LNCaP clone FGC (cell line): ENCODE results near the gene MAST1.

ENCODE experiments used
- DNase-seq: peaks from one replicate; pipeline ENCODE4 v3.0.0-alpha.2; 2011; ENCODE audit warnings: low read depth
- H3K4me3 ChIP-seq: 2 replicates; pipeline ENCODE4 v1.5.1; 2011; ENCODE audit warnings: mild to moderate bottlenecking, low read depth, low read length, control low read depth
- TF ChIP-seq, protein P1 (sequence below): IDR thresholded peaks from 2 replicates; pipeline ENCODE4 v1.5.1; 2012; ENCODE audit warnings: mild to moderate bottlenecking; ENCODE audit not compliant: control insufficient read depth, insufficient read depth; ENCODE audit errors: extremely low read depth

Gene MAST1

DNA sequence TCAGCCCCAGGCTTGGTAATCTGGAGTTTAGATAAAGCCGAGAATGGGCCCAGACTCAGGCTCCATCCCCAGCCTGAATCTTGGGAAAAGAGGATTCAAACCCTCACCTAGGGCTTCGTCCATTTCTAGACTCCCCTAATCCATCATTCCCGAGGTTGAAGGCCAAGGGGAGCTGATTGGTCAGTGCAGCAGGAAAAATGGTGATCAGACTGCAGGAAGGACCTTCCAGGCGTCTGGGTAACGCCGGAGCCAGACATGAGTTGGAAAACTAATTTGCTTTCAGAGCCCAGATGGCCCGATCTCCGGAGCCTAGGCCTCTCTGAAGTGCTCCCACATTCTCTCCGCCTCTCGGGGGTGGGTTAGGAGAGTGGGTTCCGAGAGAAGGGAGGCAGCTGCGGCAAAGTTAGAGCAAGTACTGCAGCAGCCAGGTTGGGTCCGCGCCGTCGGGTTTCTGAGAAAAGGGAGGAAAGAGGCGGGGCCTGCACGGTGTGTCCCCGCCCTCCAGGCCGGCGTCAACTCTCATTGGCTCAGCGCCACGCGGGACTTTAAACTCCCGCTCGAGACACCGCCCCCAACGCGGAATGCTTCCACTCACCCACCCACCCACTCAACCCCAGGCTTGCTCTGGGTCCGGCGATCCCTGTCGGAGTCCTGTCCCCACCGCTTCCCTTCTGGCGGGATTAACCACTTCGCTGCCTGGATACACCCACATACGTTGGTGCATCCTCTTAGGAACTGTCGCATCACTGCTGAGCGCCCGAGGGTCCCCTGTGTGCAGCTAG, 3.1 kb upstream of the MAST1 start:
- TF ChIP-seq, protein P1, sequence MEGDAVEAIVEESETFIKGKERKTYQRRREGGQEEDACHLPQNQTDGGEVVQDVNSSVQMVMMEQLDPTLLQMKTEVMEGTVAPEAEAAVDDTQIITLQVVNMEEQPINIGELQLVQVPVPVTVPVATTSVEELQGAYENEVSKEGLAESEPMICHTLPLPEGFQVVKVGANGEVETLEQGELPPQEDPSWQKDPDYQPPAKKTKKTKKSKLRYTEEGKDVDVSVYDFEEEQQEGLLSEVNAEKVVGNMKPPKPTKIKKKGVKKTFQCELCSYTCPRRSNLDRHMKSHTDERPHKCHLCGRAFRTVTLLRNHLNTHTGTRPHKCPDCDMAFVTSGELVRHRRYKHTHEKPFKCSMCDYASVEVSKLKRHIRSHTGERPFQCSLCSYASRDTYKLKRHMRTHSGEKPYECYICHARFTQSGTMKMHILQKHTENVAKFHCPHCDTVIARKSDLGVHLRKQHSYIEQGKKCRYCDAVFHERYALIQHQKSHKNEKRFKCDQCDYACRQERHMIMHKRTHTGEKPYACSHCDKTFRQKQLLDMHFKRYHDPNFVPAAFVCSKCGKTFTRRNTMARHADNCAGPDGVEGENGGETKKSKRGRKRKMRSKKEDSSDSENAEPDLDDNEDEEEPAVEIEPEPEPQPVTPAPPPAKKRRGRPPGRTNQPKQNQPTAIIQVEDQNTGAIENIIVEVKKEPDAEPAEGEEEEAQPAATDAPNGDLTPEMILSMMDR, result no peak
- no peak for DNase-seq
- no peak overlapping the region for H3K4me3 ChIP-seq

DNA sequence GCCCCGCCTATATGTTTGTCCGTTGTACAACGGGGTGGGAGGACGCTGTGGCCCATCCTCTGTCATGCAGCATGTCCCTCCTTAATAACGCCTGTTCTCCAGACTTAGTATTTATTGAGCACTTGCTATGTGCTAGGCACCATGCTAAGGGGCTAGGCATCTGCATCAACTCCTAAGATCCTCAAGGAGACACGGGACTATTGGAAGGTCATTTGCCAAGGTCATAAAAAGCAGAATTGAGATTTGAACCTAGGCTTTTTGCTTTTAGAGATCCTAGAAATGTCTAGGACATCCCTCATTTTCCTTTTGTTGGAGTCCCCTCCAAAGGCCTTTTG, 1.8 kb upstream of the MAST1 start:
- no peak overlapping the region for H3K4me3 ChIP-seq
- TF ChIP-seq, protein P1, result no peak
- no peak for DNase-seq

DNA sequence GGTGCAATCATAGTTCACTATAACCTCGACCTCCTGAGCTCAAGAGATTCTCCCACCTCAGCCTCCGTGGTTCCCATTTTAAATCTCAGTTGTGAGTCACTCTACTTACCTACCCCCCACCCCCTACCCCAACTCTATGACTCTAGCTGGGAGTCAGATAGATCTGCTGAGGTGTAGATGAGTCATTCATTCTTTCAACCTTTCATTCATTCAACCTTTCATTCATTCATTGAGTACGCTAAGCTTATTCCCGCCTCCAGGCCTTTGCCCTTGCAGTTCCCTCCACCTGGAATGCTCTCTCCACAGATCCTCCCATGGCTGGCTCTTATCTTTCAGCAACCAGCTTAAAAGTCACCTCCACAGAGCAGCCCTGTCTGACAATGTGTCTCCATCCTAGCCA, 1.1 kb upstream of the MAST1 start:
- no peak for DNase-seq
- no peak overlapping the region for H3K4me3 ChIP-seq
- TF ChIP-seq, protein P1, result no peak

DNA sequence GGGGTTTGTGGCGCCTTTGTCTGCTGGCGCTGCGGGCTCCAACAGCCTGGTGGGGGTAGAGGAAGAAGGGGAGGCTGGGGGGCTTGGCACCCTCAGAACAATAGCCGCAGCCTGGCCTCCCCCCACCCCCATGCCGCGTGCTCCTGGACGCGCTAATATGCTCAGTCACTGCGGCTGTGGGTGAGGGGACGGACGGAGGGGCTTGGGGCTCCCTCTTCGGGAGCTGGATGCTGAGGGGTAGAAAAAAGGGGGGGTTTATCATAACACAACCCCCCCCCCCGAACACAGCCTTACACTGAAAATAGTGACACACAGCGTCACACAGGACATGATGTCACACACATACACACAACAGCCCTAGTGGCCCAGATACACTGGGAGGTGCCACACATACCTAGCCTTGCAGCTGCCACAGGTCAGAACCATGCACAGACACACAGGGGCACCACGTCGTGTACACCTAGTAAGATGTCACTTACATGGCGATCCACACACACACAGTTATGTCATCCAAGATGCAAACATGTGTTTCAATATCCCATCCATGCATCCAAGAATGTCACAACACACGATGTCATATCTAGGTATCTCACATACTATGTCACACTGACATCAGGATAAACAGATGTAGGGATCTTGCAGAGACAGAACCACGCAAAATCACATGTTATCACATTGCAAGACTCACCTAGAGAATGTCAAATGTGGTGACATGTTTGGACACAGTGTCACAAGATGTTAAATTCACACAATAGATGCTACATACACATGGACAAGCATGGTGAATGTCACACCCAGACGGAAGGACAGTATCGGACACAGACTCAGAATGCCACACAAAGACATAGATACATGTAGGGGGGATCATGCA, 806 bp downstream of the MAST1 start:
- TF ChIP-seq, protein P1, result no peak
- no peak for DNase-seq
- peak overlapping the region; percentile 65 for H3K4me3 ChIP-seq

DNA sequence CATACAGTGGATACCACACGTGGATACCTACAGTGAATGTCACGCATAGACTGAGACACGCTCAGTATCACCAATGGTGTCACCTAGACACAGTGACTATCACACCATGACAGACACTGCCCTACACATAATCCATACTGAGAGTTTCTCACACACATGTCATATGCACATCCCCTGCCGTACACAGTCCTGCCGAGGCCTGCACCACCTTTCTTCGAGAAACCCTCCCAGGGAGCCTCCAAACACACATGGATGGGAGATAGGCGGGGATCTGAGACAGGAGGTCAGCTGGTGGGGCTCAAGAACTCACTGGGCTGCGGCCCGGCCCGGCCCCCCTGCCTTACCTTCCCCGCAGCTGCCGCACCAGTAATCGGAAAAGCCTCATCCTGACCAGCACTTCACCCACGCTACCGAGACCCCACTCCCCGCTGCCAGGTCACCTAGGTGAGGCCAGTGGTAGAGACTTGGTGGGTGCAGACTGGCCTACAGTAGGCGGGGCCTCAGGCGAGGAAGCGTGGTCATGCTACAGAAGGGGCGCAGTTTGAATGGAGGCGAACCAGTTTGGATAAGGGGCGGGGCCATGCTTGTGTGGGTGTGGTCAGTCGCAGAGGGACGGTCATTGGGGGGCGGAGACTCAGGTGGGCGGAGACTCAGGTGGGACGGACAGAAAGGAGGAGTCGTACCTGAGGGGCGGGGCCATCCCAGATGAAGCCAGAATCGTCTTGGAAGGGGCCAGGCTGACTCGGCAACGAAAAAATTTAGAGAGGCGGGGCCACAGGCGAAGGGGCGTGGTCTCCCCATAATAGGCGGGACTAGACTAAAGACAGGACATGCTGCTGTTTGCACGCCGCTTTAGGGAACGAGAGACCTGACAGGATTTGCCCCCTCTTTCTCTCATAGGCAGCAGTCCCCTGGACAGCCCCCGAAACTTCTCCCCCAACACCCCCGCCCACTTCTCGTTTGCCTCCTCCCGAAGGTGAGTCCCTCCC, 2.1 kb downstream of the MAST1 start:
- H3K4me3 ChIP-seq, result no peak overlapping the region
- TF ChIP-seq, protein P1, result no peak
- DNase-seq, result peak; percentile 52

DNA sequence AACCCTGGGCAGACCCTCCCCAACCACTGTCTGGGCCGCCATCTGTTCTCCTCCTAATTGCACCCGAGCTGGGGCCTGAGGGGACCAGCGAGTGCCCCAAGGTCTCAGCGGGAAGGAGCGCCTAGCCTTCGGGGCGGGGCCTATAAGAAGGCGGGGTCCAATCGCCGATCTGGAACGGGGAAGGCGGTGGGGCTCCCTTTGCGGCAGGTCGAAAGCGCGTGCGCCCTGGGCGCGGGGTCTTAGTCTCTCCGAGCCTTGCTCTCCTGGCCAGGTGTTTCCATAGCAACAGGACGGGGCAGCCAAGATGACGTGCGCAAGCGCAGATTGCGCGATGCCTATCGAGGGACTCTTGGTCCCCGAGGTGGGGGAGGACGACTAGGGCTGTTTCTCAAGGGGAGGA, 2.8 kb downstream of the MAST1 start:
- no peak overlapping the region for H3K4me3 ChIP-seq
- TF ChIP-seq, protein P1, result no peak
- no peak for DNase-seq
